ENCODE measurements around the gene CAMK2A. TPM values are rescaled to one million over a fixed set of nuclear protein-coding genes. Genes with fewer than 3 reads are reported as not detected.

The CAMK2A gene
- total RNA-seq, 4 donors from 2014 or later = 0.20 to 2.4 (median 1.3) TPM

GRCh38 chr5:150243590-150243989 is 46.0 kb downstream of the CAMK2A start:
- no peaks in the 10 kb centered on the region for H3K9me3 ChIP-seq
- H3K4me3 ChIP-seq = no peak overlapping the region
- H3K27ac ChIP-seq = no peak overlapping the region
- H3K36me3 ChIP-seq = no peaks in the 10 kb centered on the region
- peaks cover 0 to 25% (median 2%) of the 10 kb centered on the region in 4 donors for H3K4me1 ChIP-seq
- DNase-seq (ENCODE audit: low spot score in 2 of 2) = no peak
- no peaks in the 10 kb centered on the region for H3K27me3 ChIP-seq
- WGBS, 2 donors = 75 to 91% methylated on average over 4 of the region's 4 CpGs
- TF ChIP-seq POLR2A (IDR thresholded peaks at IDR 0.05) (no peak), EP300 (IDR thresholded peaks at IDR 0.05) (no peak), CTCF (IDR thresholded peaks at IDR 0.05) (no peak)

GRCh38 chr5:150242251-150242894 is 47.2 kb downstream of the CAMK2A start:
- Histone ChIP-seq H3K27me3 (no peaks in the 10 kb centered on the region), H3K27ac (no peak overlapping the region), H3K4me3 (no peak overlapping the region), H3K9me3 (no peaks in the 10 kb centered on the region), H3K4me1 (peaks cover 0 to 25% (median 2%) of the 10 kb centered on the region in 4 donors), H3K36me3 (no peaks in the 10 kb centered on the region)
- 87 to 91% methylated on average over 11 of the region's 11 CpGs for WGBS, 2 donors
- TF ChIP-seq POLR2A (IDR thresholded peaks at IDR 0.05) (no peak), CTCF (IDR thresholded peaks at IDR 0.05) (no peak), EP300 (IDR thresholded peaks at IDR 0.05) (no peak)
- no peak for DNase-seq (ENCODE audit: low spot score in 2 of 2)

DNA sequence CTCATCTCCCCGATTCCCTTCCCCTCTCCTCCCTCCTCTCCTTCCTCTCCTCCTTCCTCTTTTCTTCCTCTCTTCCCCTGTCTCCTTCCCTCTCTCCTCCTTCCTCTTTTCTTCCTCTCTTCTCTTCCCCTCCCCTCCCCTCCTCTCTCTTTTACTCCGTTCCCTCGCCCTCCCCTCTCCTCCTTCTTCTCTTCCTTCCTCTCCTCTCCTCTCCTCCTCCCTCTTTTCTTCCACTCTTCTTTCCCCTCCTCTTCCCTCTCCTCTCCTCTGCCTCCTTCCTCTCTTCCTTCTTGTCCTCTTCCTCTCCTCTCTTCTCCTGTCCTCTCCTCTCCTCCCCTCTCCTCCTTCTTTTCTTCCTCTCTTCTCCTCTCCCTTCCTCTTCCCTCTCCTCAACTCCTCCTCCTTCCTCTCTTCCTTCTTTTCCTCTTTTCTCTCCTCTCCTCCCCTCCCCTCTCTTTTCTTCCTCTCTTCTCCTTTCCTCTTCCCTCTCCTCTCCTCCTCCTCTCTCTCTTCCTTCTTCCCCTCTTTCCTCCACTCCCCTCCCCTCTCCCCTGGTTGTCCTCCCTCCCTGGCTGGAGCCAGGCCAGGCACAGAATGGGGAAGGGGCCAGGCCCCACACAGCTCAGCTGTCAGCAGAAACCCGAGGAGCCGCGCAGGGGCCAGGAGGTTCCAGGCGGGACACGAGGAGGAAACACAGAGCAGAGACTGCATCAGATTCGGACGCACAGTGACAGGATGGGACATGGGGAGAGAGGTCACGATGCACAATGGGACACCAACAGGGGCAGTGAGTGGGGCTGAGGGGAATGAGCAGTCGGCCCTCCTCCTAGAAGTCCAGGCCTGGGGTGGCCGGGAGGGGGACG is 48.0 kb downstream of the CAMK2A start:
- Histone ChIP-seq H3K27ac (no peak overlapping the region), H3K27me3 (no peaks in the 10 kb centered on the region), H3K4me3 (no peak overlapping the region), H3K4me1 (peaks cover 0 to 25% (median 2%) of the 10 kb centered on the region in 4 donors), H3K9me3 (no peaks in the 10 kb centered on the region), H3K36me3 (no peaks in the 10 kb centered on the region)
- no peak for DNase-seq (ENCODE audit: low spot score in 2 of 2)
- no peak for TF ChIP-seq EP300 (IDR thresholded peaks at IDR 0.05)
- no peak for TF ChIP-seq CTCF (IDR thresholded peaks at IDR 0.05)
- TF ChIP-seq POLR2A (IDR thresholded peaks at IDR 0.05) = no peak
- 56 to 62% methylated on average over 14 of the region's 14 CpGs for WGBS, 2 donors

- 68 to 76% methylated on average over 7 of the region's 7 CpGs for WGBS, 2 donors
- no peaks in the 10 kb centered on the region for H3K36me3 ChIP-seq
- no peaks in the 10 kb centered on the region for H3K27me3 ChIP-seq
- no peak for TF ChIP-seq EP300 (IDR thresholded peaks at IDR 0.05)
- TF ChIP-seq CTCF (IDR thresholded peaks at IDR 0.05) = no peak
- TF ChIP-seq POLR2A (IDR thresholded peaks at IDR 0.05) = no peak
- no peak overlapping the region for H3K4me3 ChIP-seq
- H3K9me3 ChIP-seq = no peaks in the 10 kb centered on the region
- DNase-seq (ENCODE audit: low spot score in 2 of 2) = no peak
- no peak overlapping the region for H3K27ac ChIP-seq
- peaks cover 0 to 10% (median under 1%) of the 10 kb centered on the region in 4 donors for H3K4me1 ChIP-seq
These were observed 49.8 kb downstream of the CAMK2A start for GRCh38 chr5:150239794-150240122.

Data from tibial nerve (tissue), 4 donors.